ENCODE data around the gene SETBP1. TPM values are rescaled to one million over a fixed set of nuclear protein-coding genes. Genes with fewer than 3 reads are reported as not detected.

SETBP1 gene
- total RNA-seq, 2 donors from 2014 or later = 17.3 to 20.1 TPM

GRCh38 chr18:44881461-44882162, 200.9 kb downstream of the SETBP1 start:
- H3K27ac Mint-ChIP-seq = no peak overlapping the region

GRCh38 chr18:44882163-44882868, 201.6 kb downstream of the SETBP1 start:
- H3K36me3 ChIP-seq (ENCODE audit: control insufficient read depth, insufficient read depth, low read length) = peaks cover 4% of the 10 kb centered on the region
- H3K4me3 Mint-ChIP-seq = no peak overlapping the region
- H3K9ac ChIP-seq (ENCODE audit: extremely low read depth, low read length, poor library complexity, severe bottlenecking) = no peak overlapping the region
- H3K27ac ChIP-seq (ENCODE audit: low read depth, low read length) = no peak overlapping the region
- peaks cover 4% of the 10 kb centered on the region for H3K4me1 ChIP-seq (ENCODE audit: control insufficient read depth, insufficient read depth, low read length)
- H3K36me3 Mint-ChIP-seq (ENCODE audit: low read depth) = peaks cover 5% of the 10 kb centered on the region
- H3K27me3 ChIP-seq (ENCODE audit: control insufficient read depth, insufficient read depth, low read length, poor library complexity, severe bottlenecking) = no peaks in the 10 kb centered on the region
- no peaks in the 10 kb centered on the region for H3K27me3 Mint-ChIP-seq (ENCODE audit: insufficient read depth)
- no peak overlapping the region for H3K4me3 ChIP-seq (ENCODE audit: low read length)
- no peak for DNase-seq
- H3K9me3 Mint-ChIP-seq = peaks cover 6% of the 10 kb centered on the region
- peaks cover 40% of the 10 kb centered on the region for H3K4me1 Mint-ChIP-seq
- H3K9me3 ChIP-seq (ENCODE audit: control insufficient read depth, low read length) = peaks cover 10% of the 10 kb centered on the region
- H3K27ac Mint-ChIP-seq = no peak overlapping the region
- 87 to 95% methylated on average over 5 to 6 of the region's 6 CpGs for WGBS, 2 experiments (ENCODE audit: insufficient coverage in 1 of 2, insufficient read length in 1 of 2)
- TF ChIP-seq CTCF (conservative IDR thresholded peaks at IDR 0.05) = no peak

More at GRCh38 chr18:44881461-44882162, 200.9 kb downstream of the SETBP1 start:
- no peak for TF ChIP-seq CTCF (conservative IDR thresholded peaks at IDR 0.05)
- H3K27me3 ChIP-seq (ENCODE audit: control insufficient read depth, insufficient read depth, low read length, poor library complexity, severe bottlenecking) = no peaks in the 10 kb centered on the region
- H3K9me3 Mint-ChIP-seq = peaks cover 6% of the 10 kb centered on the region
- H3K9ac ChIP-seq (ENCODE audit: extremely low read depth, low read length, poor library complexity, severe bottlenecking) = no peak overlapping the region
- no peak overlapping the region for H3K4me3 ChIP-seq (ENCODE audit: low read length)
- H3K36me3 Mint-ChIP-seq (ENCODE audit: low read depth) = peaks cover 5% of the 10 kb centered on the region
- DNase-seq = no peak
- peaks cover 36% of the 10 kb centered on the region for H3K4me1 Mint-ChIP-seq
- no peaks in the 10 kb centered on the region for H3K27me3 Mint-ChIP-seq (ENCODE audit: insufficient read depth)
- H3K9me3 ChIP-seq (ENCODE audit: control insufficient read depth, low read length) = peaks cover 10% of the 10 kb centered on the region
- peaks cover 4% of the 10 kb centered on the region for H3K36me3 ChIP-seq (ENCODE audit: control insufficient read depth, insufficient read depth, low read length)
- peaks cover 5% of the 10 kb centered on the region for H3K4me1 ChIP-seq (ENCODE audit: control insufficient read depth, insufficient read depth, low read length)
- no peak overlapping the region for H3K27ac ChIP-seq (ENCODE audit: low read depth, low read length)
- H3K4me3 Mint-ChIP-seq = no peak overlapping the region
- 92 to 98% methylated on average over 6 to 9 of the region's 9 CpGs for WGBS, 2 experiments (ENCODE audit: insufficient coverage in 1 of 2, insufficient read length in 1 of 2)

- Mint-ChIP-seq H3K4me3 (no peak overlapping the region), H3K36me3 (ENCODE audit: low read depth) (peaks cover 5% of the 10 kb centered on the region), H3K27me3 (ENCODE audit: insufficient read depth) (no peaks in the 10 kb centered on the region), H3K9me3 (peaks cover 6% of the 10 kb centered on the region), H3K4me1 (peaks cover 52% of the 10 kb centered on the region), H3K27ac (no peak overlapping the region)
- Histone ChIP-seq H3K9ac (ENCODE audit: extremely low read depth, low read length, poor library complexity, severe bottlenecking) (no peak overlapping the region), H3K4me1 (ENCODE audit: control insufficient read depth, insufficient read depth, low read length) (peaks cover 4% of the 10 kb centered on the region), H3K36me3 (ENCODE audit: control insufficient read depth, insufficient read depth, low read length) (peaks cover 4% of the 10 kb centered on the region), H3K9me3 (ENCODE audit: control insufficient read depth, low read length) (peaks cover 10% of the 10 kb centered on the region), H3K27me3 (ENCODE audit: control insufficient read depth, insufficient read depth, low read length, poor library complexity, severe bottlenecking) (no peaks in the 10 kb centered on the region), H3K27ac (ENCODE audit: low read depth, low read length) (no peak overlapping the region), H3K4me3 (ENCODE audit: low read length) (no peak overlapping the region)
- TF ChIP-seq CTCF (conservative IDR thresholded peaks at IDR 0.05) = no peak
- no peak for DNase-seq
- WGBS, 2 experiments (ENCODE audit: insufficient coverage in 1 of 2, insufficient read length in 1 of 2) = 98 to 100% methylated on average over 3 to 4 of the region's 4 CpGs
Observed at GRCh38 chr18:44883671-44884070, 203.0 kb downstream of the SETBP1 start.

Data from endodermal cell (in vitro differentiated cells).